Measurements from ENCODE around the gene PLXNC1.
A peak's percentile ranks its signal among the peaks of the same experiment; 100 is the strongest.

PLXNC1 gene

GRCh38 chr12:94133964-94134795, 14.2 kb upstream of the PLXNC1 start:
- DNase-seq (ENCODE audit: low read depth in 2 of 2) = peak; percentile 28 to 34

- DNase-seq (ENCODE audit: low read depth in 2 of 2) = no peak
These were observed 12.5 kb upstream of the PLXNC1 start for GRCh38 chr12:94135896-94136295.

- DNase-seq (ENCODE audit: low read depth in 2 of 2) = no peak
These were observed 8.6 kb upstream of the PLXNC1 start for GRCh38 chr12:94139816-94140215.

- DNase-seq (ENCODE audit: low read depth in 2 of 2) = no peak
These were observed 7.8 kb upstream of the PLXNC1 start for GRCh38 chr12:94140556-94140955.

- no peak for DNase-seq (ENCODE audit: low read depth in 2 of 2)
These were observed 7.2 kb upstream of the PLXNC1 start for GRCh38 chr12:94141004-94141764.

GRCh38 chr12:94141892-94142291, 6.5 kb upstream of the PLXNC1 start:
- DNase-seq (ENCODE audit: low read depth in 2 of 2) = no peak

- no peak for DNase-seq (ENCODE audit: low read depth in 2 of 2)
These were observed 4.9 kb upstream of the PLXNC1 start for GRCh38 chr12:94143438-94143837.

GRCh38 chr12:94143951-94144350, 4.4 kb upstream of the PLXNC1 start:
- DNase-seq (ENCODE audit: low read depth in 2 of 2) = no peak

GRCh38 chr12:94144781-94145180, 3.6 kb upstream of the PLXNC1 start:
- DNase-seq (ENCODE audit: low read depth in 2 of 2) = no peak

- peak; percentile 40 to 46 for DNase-seq (ENCODE audit: low read depth in 2 of 2)
These were observed 3.0 kb upstream of the PLXNC1 start for GRCh38 chr12:94145191-94145983.

GRCh38 chr12:94146166-94146936, 2.0 kb upstream of the PLXNC1 start:
- DNase-seq (ENCODE audit: low read depth in 2 of 2) = no peak

GRCh38 chr12:94147387-94147990, 888 bp upstream of the PLXNC1 start:
- DNase-seq (ENCODE audit: low read depth in 2 of 2) = no peak

GRCh38 chr12:94148739-94149118, 352 bp downstream of the PLXNC1 start:
- DNase-seq (ENCODE audit: low read depth in 2 of 2) = no peak

- no peak for DNase-seq (ENCODE audit: low read depth in 2 of 2)
These were observed 873 bp downstream of the PLXNC1 start for GRCh38 chr12:94149119-94149780.

- DNase-seq (ENCODE audit: low read depth in 2 of 2) = no peak
These were observed 1.4 kb downstream of the PLXNC1 start for GRCh38 chr12:94149781-94150239.

- DNase-seq (ENCODE audit: low read depth in 2 of 2) = no peak
These were observed 2.1 kb downstream of the PLXNC1 start for GRCh38 chr12:94150240-94151121.

- DNase-seq (ENCODE audit: low read depth in 2 of 2) = no peak
These were observed 3.2 kb downstream of the PLXNC1 start for GRCh38 chr12:94151582-94151981.

GRCh38 chr12:94152292-94153078, 4.1 kb downstream of the PLXNC1 start:
- DNase-seq (ENCODE audit: low read depth in 2 of 2) = no peak

- DNase-seq (ENCODE audit: low read depth in 2 of 2) = no peak
These were observed 8.8 kb downstream of the PLXNC1 start for GRCh38 chr12:94157181-94157580.

Data from fibroblast of skin of left quadriceps (primary cell).